PFSK-1 (cell line): Measurements from ENCODE around the gene UTP4.

Source experiments
- FOXP2 ChIP-seq: optimal IDR thresholded peaks from 2 replicates; pipeline ENCODE3; 2011; ENCODE audit warnings: borderline replicate concordance, control low read depth, inconsistent platforms; ENCODE audit not compliant: insufficient read depth; ENCODE audit errors: extremely low read length, extremely low read depth
- POLR2AphosphoS5 ChIP-seq: IDR thresholded peaks from 2 replicates; pipeline ENCODE4 v1.6.1; 2012; ENCODE audit warnings: low read depth, mild to moderate bottlenecking, control low read depth, low read length, moderate library complexity
- SIN3A ChIP-seq: IDR thresholded peaks from 2 replicates; pipeline ENCODE4 v1.6.1; 2012; ENCODE audit warnings: mild to moderate bottlenecking, low read length, moderate library complexity, borderline replicate concordance; ENCODE audit not compliant: insufficient read depth
- TAF1 ChIP-seq: IDR thresholded peaks from 2 replicates; pipeline ENCODE4 v1.6.1; 2012; ENCODE audit warnings: low read length, control low read depth, borderline replicate concordance; ENCODE audit not compliant: insufficient read depth
- TF ChIP-seq, protein P1 (sequence below), 2 experiments: IDR thresholded peaks; 2 replicates each; pipeline versions ENCODE4 v1.6.1 to v1.8.0; 2011 to 2012; ENCODE audit warnings: low read depth in 2 of 2, low read length in 2 of 2, control low read depth in 1 of 2, inconsistent platforms in 1 of 2, mild to moderate bottlenecking in 1 of 2, moderate library complexity in 1 of 2; ENCODE audit not compliant: insufficient read depth in 1 of 2

Gene UTP4

DNA sequence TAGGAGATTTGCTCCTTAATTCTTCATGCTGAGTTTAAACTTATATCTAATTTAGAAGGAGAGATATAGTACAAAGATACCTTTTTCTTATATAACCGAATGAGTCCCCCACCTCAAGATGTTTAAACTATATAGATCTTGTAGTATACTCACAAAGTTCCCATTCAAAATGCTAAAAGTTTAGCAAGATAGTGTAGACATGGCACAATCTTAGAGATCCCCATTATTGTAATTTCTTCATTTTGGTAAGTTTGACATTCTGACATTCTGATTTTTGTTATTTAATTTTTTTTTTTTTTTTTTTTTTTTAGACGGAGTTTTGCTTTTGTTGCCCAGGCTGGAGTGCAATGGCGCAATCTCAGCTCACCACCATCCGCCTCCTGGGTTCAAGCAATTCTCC lies 77.3 kb downstream of the UTP4 start:
- TF ChIP-seq FOXP2, result no peak
- TF ChIP-seq, protein P1, sequence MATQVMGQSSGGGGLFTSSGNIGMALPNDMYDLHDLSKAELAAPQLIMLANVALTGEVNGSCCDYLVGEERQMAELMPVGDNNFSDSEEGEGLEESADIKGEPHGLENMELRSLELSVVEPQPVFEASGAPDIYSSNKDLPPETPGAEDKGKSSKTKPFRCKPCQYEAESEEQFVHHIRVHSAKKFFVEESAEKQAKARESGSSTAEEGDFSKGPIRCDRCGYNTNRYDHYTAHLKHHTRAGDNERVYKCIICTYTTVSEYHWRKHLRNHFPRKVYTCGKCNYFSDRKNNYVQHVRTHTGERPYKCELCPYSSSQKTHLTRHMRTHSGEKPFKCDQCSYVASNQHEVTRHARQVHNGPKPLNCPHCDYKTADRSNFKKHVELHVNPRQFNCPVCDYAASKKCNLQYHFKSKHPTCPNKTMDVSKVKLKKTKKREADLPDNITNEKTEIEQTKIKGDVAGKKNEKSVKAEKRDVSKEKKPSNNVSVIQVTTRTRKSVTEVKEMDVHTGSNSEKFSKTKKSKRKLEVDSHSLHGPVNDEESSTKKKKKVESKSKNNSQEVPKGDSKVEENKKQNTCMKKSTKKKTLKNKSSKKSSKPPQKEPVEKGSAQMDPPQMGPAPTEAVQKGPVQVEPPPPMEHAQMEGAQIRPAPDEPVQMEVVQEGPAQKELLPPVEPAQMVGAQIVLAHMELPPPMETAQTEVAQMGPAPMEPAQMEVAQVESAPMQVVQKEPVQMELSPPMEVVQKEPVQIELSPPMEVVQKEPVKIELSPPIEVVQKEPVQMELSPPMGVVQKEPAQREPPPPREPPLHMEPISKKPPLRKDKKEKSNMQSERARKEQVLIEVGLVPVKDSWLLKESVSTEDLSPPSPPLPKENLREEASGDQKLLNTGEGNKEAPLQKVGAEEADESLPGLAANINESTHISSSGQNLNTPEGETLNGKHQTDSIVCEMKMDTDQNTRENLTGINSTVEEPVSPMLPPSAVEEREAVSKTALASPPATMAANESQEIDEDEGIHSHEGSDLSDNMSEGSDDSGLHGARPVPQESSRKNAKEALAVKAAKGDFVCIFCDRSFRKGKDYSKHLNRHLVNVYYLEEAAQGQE (IDR thresholded peaks at IDR 0.05; ENCODE audit: insufficient read depth in 1 of 2, low read depth in 2 of 2, low read length in 2 of 2), result no peak
- TF ChIP-seq TAF1, result no peak
- TF ChIP-seq SIN3A, result no peak
- TF ChIP-seq POLR2AphosphoS5, result no peak

DNA sequence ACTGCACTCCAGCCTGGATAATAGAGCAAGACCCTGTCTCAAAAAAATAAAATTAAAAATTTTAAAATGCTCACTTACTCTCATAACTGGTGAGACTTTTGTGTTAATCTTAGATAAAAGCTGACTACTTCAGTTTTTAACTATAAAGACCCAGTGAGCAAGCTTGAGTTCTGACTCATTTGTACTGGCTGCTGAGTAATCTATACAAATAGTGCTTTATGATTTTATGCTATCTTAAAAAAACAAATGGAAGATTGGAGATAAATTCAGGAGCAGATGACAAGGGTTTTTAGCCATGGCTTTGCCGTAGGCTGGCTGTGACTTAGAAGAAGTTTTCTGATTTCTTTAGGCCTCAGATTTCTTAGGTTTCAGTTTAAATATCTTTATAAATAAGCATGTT lies 85.0 kb downstream of the UTP4 start:
- TF ChIP-seq FOXP2 (no peak), TAF1 (no peak), SIN3A (no peak), POLR2AphosphoS5 (no peak)
- TF ChIP-seq, protein P1 (IDR thresholded peaks at IDR 0.05; ENCODE audit: insufficient read depth in 1 of 2, low read depth in 2 of 2, low read length in 2 of 2), result no peak
